T47D (cell line): ENCODE results near the gene MICAL3.

Experiments
- DNase-seq, 2 experiments: peaks; one replicate each; pipeline versions ENCODE4 v3.0.0 to v3.0.0-alpha.2; 2011 to 2012; ENCODE audit warnings: low read depth in 1 of 2, low spot score in 1 of 2
- JUND ChIP-seq: IDR thresholded peaks from 2 replicates; pipeline ENCODE4 v1.6.1; 2012; ENCODE audit warnings: low read depth
- in situ Hi-C: cut with HindIII; loops from 2 replicates; pipeline ENCODE4 v1.10.0; 2016; ENCODE audit warnings: low sequenced_read_pairs, low pct_unique_long_range_greater_than_20kb

Gene MICAL3

GRCh38 chr22:17965538-17966402, 58.6 kb downstream of the MICAL3 start:
- in situ Hi-C loops = no loop called here
- DNase-seq = no peak
- no peak for TF ChIP-seq JUND

- in situ Hi-C loops = no loop called here
- no peak for DNase-seq
- no peak for TF ChIP-seq JUND
Measured at GRCh38 chr22:17964643-17965042, 59.7 kb downstream of the MICAL3 start.

- no peak for DNase-seq
- no peak for TF ChIP-seq JUND
- in situ Hi-C loops = no loop called here
Measured at GRCh38 chr22:17964156-17964555, 60.2 kb downstream of the MICAL3 start.

- no peak for DNase-seq
- in situ Hi-C loops = no loop called here
- no peak for TF ChIP-seq JUND
Measured at GRCh38 chr22:17963015-17963414, 61.3 kb downstream of the MICAL3 start.

DNA sequence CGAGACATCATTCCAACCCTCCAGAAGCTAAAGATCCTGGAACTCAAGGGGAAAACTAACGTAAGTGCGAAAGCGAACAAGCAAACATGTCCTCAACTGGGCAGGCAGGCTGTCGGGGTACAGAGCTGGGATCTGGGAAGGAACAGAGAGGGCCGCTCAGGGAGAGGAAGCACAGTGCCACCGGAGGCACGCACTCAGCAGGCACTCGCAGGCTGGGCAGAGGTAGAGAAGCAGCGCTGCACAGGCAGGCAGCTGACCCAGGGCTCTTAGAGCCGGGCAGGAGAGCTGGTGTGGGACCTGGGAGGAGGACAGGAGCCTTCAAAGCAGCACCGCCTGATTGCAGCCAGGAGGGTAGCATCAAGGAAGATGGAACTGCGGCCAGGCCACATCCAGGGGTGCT, 62.2 kb downstream of the MICAL3 start:
- in situ Hi-C loops = no loop called here
- DNase-seq = no peak
- no peak for TF ChIP-seq JUND

DNA sequence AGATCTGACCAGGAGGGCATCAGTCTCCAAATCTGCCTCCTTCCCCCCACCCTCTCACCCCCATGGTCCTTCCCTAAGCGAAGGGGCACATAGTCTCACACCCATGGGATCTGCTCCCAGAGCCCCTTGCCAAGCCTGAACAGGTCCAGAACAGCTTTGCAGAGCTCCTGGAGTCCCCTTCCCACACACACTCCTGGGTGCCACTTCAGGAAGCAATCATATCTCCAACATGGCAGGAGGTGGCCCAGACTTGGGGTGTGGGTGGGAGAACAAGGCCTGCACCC, 63.0 kb downstream of the MICAL3 start:
- in situ Hi-C loops = no loop called here
- no peak for DNase-seq
- no peak for TF ChIP-seq JUND

GRCh38 chr22:17960695-17961445, 63.5 kb downstream of the MICAL3 start:
- no peak for DNase-seq
- in situ Hi-C loops = no loop called here
- TF ChIP-seq JUND = no peak

- TF ChIP-seq JUND = no peak
- DNase-seq = no peak
- in situ Hi-C loops = no loop called here
Measured at GRCh38 chr22:17960011-17960410, 64.3 kb downstream of the MICAL3 start.

GRCh38 chr22:17958166-17958565, 66.2 kb downstream of the MICAL3 start:
- no peak for TF ChIP-seq JUND
- no peak for DNase-seq
- in situ Hi-C loops = no loop called here

- no peak for TF ChIP-seq JUND
- DNase-seq = no peak
- in situ Hi-C loops = no loop called here
Measured at GRCh38 chr22:17957693-17958092, 66.7 kb downstream of the MICAL3 start.

DNA sequence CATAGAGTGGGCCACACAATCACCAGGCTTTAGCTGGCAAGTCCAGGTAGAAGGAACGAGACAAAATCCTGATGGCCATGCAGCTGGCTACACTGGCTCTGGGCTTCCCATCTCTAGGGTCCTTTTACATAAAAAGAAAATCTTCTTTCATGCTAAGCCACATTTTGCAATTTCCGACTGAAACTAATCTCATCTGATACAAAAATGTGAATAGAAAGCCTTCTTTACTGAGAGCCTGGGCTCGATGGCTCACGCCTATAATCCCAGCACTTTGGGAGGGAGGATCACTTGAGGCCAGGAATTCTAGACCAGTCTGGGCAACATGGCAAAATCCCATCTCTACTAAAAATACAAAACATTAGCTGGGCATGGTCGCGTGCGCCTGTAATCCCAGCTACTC, 67.2 kb downstream of the MICAL3 start:
- DNase-seq = no peak
- TF ChIP-seq JUND = no peak

GRCh38 chr22:17956630-17957029, 67.7 kb downstream of the MICAL3 start:
- in situ Hi-C loops = no loop called here
- no peak for TF ChIP-seq JUND
- no peak for DNase-seq

More for the DNA sequence above, 67.2 kb downstream of the MICAL3 start:
- in situ Hi-C loops = no loop called here

- TF ChIP-seq JUND = no peak
- in situ Hi-C loops = no loop called here
- DNase-seq = no peak
Measured at GRCh38 chr22:17955590-17956379, 68.6 kb downstream of the MICAL3 start.
